ENCODE measurements around the gene OR2H1.

Gene OR2H1

DNA sequence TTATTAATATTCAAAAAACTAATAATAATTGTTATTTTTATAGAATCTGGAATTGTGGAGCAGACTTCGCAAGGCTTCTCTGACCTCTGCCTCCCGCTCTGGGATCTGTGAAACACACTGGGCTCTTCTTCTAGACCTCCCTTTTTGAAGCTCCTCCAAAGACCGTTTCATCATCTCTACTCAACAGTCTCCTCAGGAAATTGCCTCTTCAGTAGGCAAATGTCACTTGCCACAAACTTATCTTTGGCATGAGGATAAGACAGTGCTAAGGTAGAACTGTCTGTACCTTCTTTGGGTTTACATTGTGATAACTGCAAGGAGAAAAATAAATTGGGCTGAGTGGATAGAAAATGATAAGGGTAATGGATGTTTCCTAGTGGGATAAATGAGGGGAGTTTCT is 33.1 kb downstream of the OR2H1 start:
- no peak for DNase-seq (ENCODE audit: low read depth)
- H3K4me3 ChIP-seq (ENCODE audit: low read length) = no peak overlapping the region
- TF ChIP-seq, protein P1, sequence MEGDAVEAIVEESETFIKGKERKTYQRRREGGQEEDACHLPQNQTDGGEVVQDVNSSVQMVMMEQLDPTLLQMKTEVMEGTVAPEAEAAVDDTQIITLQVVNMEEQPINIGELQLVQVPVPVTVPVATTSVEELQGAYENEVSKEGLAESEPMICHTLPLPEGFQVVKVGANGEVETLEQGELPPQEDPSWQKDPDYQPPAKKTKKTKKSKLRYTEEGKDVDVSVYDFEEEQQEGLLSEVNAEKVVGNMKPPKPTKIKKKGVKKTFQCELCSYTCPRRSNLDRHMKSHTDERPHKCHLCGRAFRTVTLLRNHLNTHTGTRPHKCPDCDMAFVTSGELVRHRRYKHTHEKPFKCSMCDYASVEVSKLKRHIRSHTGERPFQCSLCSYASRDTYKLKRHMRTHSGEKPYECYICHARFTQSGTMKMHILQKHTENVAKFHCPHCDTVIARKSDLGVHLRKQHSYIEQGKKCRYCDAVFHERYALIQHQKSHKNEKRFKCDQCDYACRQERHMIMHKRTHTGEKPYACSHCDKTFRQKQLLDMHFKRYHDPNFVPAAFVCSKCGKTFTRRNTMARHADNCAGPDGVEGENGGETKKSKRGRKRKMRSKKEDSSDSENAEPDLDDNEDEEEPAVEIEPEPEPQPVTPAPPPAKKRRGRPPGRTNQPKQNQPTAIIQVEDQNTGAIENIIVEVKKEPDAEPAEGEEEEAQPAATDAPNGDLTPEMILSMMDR (conservative IDR thresholded peaks at IDR 0.05; ENCODE audit: low read depth, low read length) = no peak

DNA sequence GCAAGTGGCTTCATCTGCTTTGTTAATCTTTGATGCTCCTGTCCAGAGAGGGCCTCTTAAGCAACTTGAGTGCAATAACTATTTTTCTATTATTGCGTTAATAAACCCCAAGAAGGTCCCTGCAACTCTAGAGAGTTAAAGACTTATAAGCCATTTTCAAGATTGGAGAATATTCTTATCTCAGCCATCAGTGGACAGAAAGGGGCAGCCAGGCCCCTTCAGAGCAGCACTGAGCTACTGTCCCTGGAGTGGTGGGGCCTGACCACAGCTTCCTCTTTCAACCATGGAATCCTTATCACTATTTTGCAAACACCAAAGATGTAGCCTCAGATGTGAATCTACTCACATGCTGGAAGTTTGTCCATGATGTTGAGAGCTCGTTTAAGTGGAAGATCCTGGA is 33.6 kb downstream of the OR2H1 start:
- TF ChIP-seq, protein P1 (conservative IDR thresholded peaks at IDR 0.05; ENCODE audit: low read depth, low read length) = no peak
- DNase-seq (ENCODE audit: low read depth) = no peak
- no peak overlapping the region for H3K4me3 ChIP-seq (ENCODE audit: low read length)

DNA sequence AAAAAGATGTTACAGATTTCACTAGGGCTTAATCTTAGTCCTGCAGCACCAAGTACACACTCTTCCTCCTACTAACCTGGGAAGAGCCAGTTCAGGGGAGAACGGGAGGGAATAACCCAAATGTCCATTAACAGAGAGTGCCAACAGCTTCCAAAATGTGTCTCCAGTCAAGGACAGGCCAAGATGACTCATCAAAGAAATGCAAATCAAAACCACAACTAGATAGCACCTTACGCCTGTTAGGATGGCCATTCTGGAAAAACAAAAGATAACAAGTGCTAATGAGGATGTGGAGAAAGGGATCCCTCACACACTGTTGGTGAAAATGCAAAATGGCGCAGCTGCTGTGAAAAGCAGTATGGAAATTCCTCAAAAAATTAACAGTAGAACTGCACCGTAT is 34.6 kb downstream of the OR2H1 start:
- no peak for DNase-seq (ENCODE audit: low read depth)
- no peak overlapping the region for H3K4me3 ChIP-seq (ENCODE audit: low read length)
- TF ChIP-seq, protein P1 (conservative IDR thresholded peaks at IDR 0.05; ENCODE audit: low read depth, low read length) = no peak

DNA sequence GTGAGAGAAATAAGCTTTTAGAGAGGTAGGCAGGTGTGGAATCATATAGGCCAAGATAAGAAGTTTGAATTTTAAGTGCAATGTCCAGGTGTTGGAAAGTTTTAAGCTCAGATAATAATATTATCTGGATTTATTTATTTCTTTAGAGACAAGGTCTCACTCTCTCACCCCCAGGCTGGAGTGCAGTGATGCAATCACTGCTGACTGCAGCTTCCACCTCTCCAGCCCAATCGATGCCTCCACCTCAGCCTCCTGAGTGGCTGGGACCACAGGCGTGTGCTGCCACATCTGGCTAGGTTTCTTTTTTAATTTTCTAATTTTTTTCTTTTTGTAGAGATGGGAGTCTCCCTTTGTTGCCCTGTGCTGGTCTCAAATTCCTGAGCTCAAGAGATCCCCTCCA is 36.3 kb downstream of the OR2H1 start:
- TF ChIP-seq, protein P1 (conservative IDR thresholded peaks at IDR 0.05; ENCODE audit: low read depth, low read length) = no peak
- H3K4me3 ChIP-seq (ENCODE audit: low read length) = no peak overlapping the region
- DNase-seq (ENCODE audit: low read depth) = no peak

DNA sequence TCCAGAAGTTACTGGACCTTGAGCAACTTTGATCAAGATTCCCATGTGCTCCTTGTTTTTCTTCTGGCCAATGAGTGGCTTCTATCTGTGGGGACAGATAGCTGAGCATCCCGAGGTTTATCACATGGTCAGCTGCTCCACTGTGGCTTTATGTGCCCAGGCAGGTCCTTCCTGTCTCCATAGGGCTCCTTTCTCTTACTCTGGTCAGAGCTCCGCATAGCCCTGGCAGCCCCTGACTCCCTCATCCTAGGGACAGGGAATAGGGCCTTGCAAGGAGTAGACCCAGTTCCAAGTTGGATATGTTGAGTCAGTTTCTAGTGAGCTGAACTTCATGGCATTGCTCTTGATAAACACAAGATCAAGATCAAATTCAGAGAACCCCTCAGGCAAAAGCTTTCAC is 37.2 kb downstream of the OR2H1 start:
- TF ChIP-seq, protein P1 (conservative IDR thresholded peaks at IDR 0.05; ENCODE audit: low read depth, low read length) = no peak
- DNase-seq (ENCODE audit: low read depth) = no peak
- H3K4me3 ChIP-seq (ENCODE audit: low read length) = no peak overlapping the region

DNA sequence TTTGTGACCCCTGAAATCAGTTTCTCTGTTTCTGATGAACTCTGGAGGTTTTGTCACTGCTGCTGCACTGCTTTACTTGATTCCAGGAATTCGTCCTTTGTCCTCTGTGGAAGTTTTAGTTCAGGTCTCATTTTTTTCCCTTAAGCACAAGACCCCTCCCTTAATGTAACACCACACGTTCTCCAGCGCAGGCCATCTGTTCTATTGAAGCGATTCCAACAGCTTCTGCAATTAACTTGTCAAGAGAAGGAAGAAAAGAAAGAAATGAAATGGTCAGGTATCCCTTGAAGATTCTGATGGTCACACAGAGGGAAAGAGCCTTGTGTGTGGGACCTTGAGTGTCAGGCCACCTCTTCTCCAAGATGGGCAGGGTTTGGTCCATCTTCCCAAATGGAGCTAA is 38.6 kb downstream of the OR2H1 start:
- H3K4me3 ChIP-seq (ENCODE audit: low read length) = no peak overlapping the region
- no peak for DNase-seq (ENCODE audit: low read depth)
- TF ChIP-seq, protein P1 (conservative IDR thresholded peaks at IDR 0.05; ENCODE audit: low read depth, low read length) = no peak

DNA sequence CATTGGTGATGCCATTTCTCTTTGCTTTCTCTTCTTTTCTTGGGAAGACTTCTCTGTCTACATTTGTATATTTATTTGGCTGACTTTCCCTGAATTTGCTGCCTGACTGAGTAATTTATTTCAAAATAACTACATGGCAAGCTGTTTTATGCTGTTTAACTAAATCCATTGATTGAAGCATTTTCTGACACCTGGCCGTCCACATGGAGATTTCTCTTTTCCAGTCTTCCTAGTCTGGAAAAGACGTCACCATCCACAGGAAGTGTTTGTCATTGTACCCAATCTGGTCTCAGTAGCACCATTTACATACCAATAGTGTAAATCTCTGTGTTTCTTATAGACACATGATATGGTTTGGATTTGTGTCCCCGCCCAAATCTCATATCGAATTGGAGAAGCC is 40.0 kb downstream of the OR2H1 start:
- TF ChIP-seq, protein P1 (conservative IDR thresholded peaks at IDR 0.05; ENCODE audit: low read depth, low read length) = no peak
- DNase-seq (ENCODE audit: low read depth) = no peak
- no peak overlapping the region for H3K4me3 ChIP-seq (ENCODE audit: low read length)

Data from retinal pigment epithelial cell (primary cell).